ENCODE results near the gene CCR9.
A peak's percentile ranks its signal among the peaks of the same experiment; 100 is the strongest.

Gene CCR9

GRCh38 chr3:45933591-45933990 is 47.2 kb downstream of the CCR9 start:
- no peak for DNase-seq (ENCODE audit: extremely low read depth, low read depth)
- no peak for TF ChIP-seq CTCF (IDR thresholded peaks at IDR 0.05; ENCODE audit: low read depth, low read length, missing control alignments)

GRCh38 chr3:45936261-45936660 is 49.9 kb downstream of the CCR9 start:
- no peak for TF ChIP-seq CTCF (IDR thresholded peaks at IDR 0.05; ENCODE audit: low read depth, low read length, missing control alignments)
- H3K4me3 ChIP-seq (replicated peaks; ENCODE audit: low read depth, low read length): no peak overlapping the region
- no peak for DNase-seq (ENCODE audit: extremely low read depth, low read depth)

More at GRCh38 chr3:45933591-45933990, 47.2 kb downstream of the CCR9 start:
- H3K4me3 ChIP-seq (replicated peaks; ENCODE audit: low read depth, low read length): no peak overlapping the region

GRCh38 chr3:45937206-45938042 is 51.1 kb downstream of the CCR9 start:
- no peak for TF ChIP-seq CTCF (IDR thresholded peaks at IDR 0.05; ENCODE audit: low read depth, low read length, missing control alignments)
- no peak overlapping the region for H3K4me3 ChIP-seq (replicated peaks; ENCODE audit: low read depth, low read length)
- no peak for DNase-seq (ENCODE audit: extremely low read depth, low read depth)

- H3K4me3 ChIP-seq (replicated peaks; ENCODE audit: low read depth, low read length): no peak overlapping the region
- no peak for TF ChIP-seq CTCF (IDR thresholded peaks at IDR 0.05; ENCODE audit: low read depth, low read length, missing control alignments)
- no peak for DNase-seq (ENCODE audit: extremely low read depth, low read depth)
Measured at GRCh38 chr3:45938043-45938435, 51.7 kb downstream of the CCR9 start.

GRCh38 chr3:45938864-45939263 is 52.5 kb downstream of the CCR9 start:
- peak; percentile 91 for DNase-seq (ENCODE audit: extremely low read depth, low read depth)
- no peak overlapping the region for H3K4me3 ChIP-seq (replicated peaks; ENCODE audit: low read depth, low read length)
- peak; percentile 91 for TF ChIP-seq CTCF (IDR thresholded peaks at IDR 0.05; ENCODE audit: low read depth, low read length, missing control alignments)

- no peak overlapping the region for H3K4me3 ChIP-seq (replicated peaks; ENCODE audit: low read depth, low read length)
- DNase-seq (ENCODE audit: extremely low read depth, low read depth): no peak
- TF ChIP-seq CTCF (IDR thresholded peaks at IDR 0.05; ENCODE audit: low read depth, low read length, missing control alignments): no peak
Measured at GRCh38 chr3:45939341-45939771, 53.0 kb downstream of the CCR9 start.

All from HFF-Myc (cell line).